NCI-H460 (cell line): ENCODE results near the gene LMO7. TPM values are rescaled to one million over a fixed set of nuclear protein-coding genes. Genes with fewer than 3 reads are reported as not detected.

Source experiments
- DNase-seq: peaks from one replicate; pipeline ENCODE4 v3.0.0-alpha.2; 2016; ENCODE audit warnings: low read depth; ENCODE audit errors: extremely low read depth
- total RNA-seq: library from RNA; depleted of rRNA; stranded (reverse); fragments of >200 nt; shearing (Covaris generic); gene quantifications from 2 replicates; pipeline ENCODE4 v1.2.3, GENCODE V29; 2014; rRNA removed

LMO7 gene
- total RNA-seq, 1 experiment from 2014 or later = 11.3 TPM

- no peak for DNase-seq
These were observed 239.3 kb downstream of the LMO7 start for GRCh38 chr13:75875450-75875849.

GRCh38 chr13:75876142-75877050 is 240.3 kb downstream of the LMO7 start:
- DNase-seq = peak; percentile 61

GRCh38 chr13:75877071-75877470 is 240.9 kb downstream of the LMO7 start:
- DNase-seq = no peak

GRCh38 chr13:75879656-75880055 is 243.5 kb downstream of the LMO7 start:
- DNase-seq = no peak

GRCh38 chr13:75881109-75881775 is 245.1 kb downstream of the LMO7 start:
- no peak for DNase-seq

GRCh38 chr13:75882261-75882660 is 246.1 kb downstream of the LMO7 start:
- no peak for DNase-seq

- DNase-seq = no peak
These were observed 253.3 kb downstream of the LMO7 start for GRCh38 chr13:75889427-75889826.

GRCh38 chr13:75895168-75895567 is 259.0 kb downstream of the LMO7 start:
- DNase-seq = no peak

- DNase-seq = no peak
These were observed 260.1 kb downstream of the LMO7 start for GRCh38 chr13:75896271-75896670.

- DNase-seq = no peak
These were observed 261.3 kb downstream of the LMO7 start for GRCh38 chr13:75897386-75897785.

- no peak for DNase-seq
These were observed 265.4 kb downstream of the LMO7 start for GRCh38 chr13:75901501-75901900.

GRCh38 chr13:75902166-75903104 is 266.3 kb downstream of the LMO7 start:
- no peak for DNase-seq

- DNase-seq = no peak
These were observed 267.9 kb downstream of the LMO7 start for GRCh38 chr13:75904012-75904411.

- no peak for DNase-seq
These were observed 270.2 kb downstream of the LMO7 start for GRCh38 chr13:75906315-75906714.

- no peak for DNase-seq
These were observed 270.9 kb downstream of the LMO7 start for GRCh38 chr13:75907044-75907443.

GRCh38 chr13:75908141-75908540 is 272.0 kb downstream of the LMO7 start:
- DNase-seq = no peak

Other genes with a start within 250 kb of the LMO7 start
- 12.9 and 14.0 TPM in 2 replicates for gene TBC1D4, start 154.2 kb upstream of the LMO7 start, total RNA-seq
- gene COMMD6, start 98.5 kb upstream of the LMO7 start, total RNA-seq = 124 and 142 TPM in 2 replicates
- 48.9 and 51.7 TPM in 2 replicates for gene UCHL3, start 86.5 kb upstream of the LMO7 start, total RNA-seq